OCI-LY3 (cell line): ENCODE data around the gene CPA4.

Source experiments
- H2AFZ ChIP-seq: fragments of 200-600, 300-600 bp; shearing (Covaris generic); 2 replicates; pipeline ENCODE4 v1.6.0; 2014; ENCODE audit warnings: antibody characterized with exemption, low read depth, low read length
- H3K27ac ChIP-seq: fragments of 200-600, 300-600 bp; sonication (generic); 2 replicates; pipeline ENCODE4 v1.5.1; 2014; ENCODE audit warnings: mild to moderate bottlenecking, low read length, moderate library complexity, mixed read lengths
- H3K27me3 ChIP-seq: fragments of 200-600, 300-600 bp; sonication (generic); 2 replicates; pipeline ENCODE4 v1.6.1; 2014; ENCODE audit warnings: low read depth, low read length, mixed read lengths
- H3K36me3 ChIP-seq: fragments of 200-600, 300-600 bp; sonication (generic); replicated peaks from 2 replicates; pipeline ENCODE3; 2014; ENCODE audit warnings: low read depth, low read length, mixed read lengths
- H3K4me1 ChIP-seq: fragments of 300-600, 200-600 bp; sonication (generic); 2 replicates; pipeline ENCODE4 v1.6.1; 2014; ENCODE audit warnings: low read length, mixed read lengths
- H3K4me2 ChIP-seq: fragments of 200-600, 300-600 bp; sonication (generic); 2 replicates; pipeline ENCODE4 v1.6.1; 2014; ENCODE audit warnings: low read length, mixed read lengths
- H3K4me3 ChIP-seq: fragments of 300-600, 200-600 bp; sonication (generic); 2 replicates; pipeline ENCODE4 v1.5.1; 2014; ENCODE audit warnings: antibody characterized with exemption, mild to moderate bottlenecking, low read length, moderate library complexity
- H3K79me2 ChIP-seq: fragments of 300-600, 200-600 bp; shearing (Covaris generic); 2 replicates; pipeline ENCODE4 v1.6.1; 2014; ENCODE audit warnings: mild to moderate bottlenecking, low read length, mixed read lengths
- H3K9ac ChIP-seq: fragments of 300-600, 200-600 bp; shearing (Covaris generic); 2 replicates; pipeline ENCODE4 v1.6.0; 2014; ENCODE audit warnings: mild to moderate bottlenecking, low read length, moderate library complexity
- H3K9me3 ChIP-seq: fragments of 200-600, 300-600 bp; shearing (Covaris generic); 2 replicates; pipeline ENCODE4 v1.6.1; 2014; ENCODE audit warnings: low read length, mixed read lengths; ENCODE audit not compliant: insufficient read depth
- H4K20me1 ChIP-seq: fragments of 200-600, 300-600 bp; sonication (generic); 2 replicates; pipeline ENCODE4 v1.6.1; 2016; ENCODE audit warnings: low read length, mixed read lengths; ENCODE audit not compliant: insufficient read depth
- CTCF ChIP-seq: fragments of 200-600, 300-600 bp; sonication (generic); IDR thresholded peaks from 2 replicates; pipeline ENCODE4 v1.5.1; 2014; ENCODE audit warnings: antibody characterized with exemption, low read length, low read depth
- EZH2phosphoT487 ChIP-seq: fragments of 200-600 bp; shearing (Covaris generic); IDR thresholded peaks from 2 replicates; pipeline ENCODE4 v1.6.1; 2018; ENCODE audit warnings: antibody characterized with exemption, mixed run types, low read depth

Gene CPA4

DNA sequence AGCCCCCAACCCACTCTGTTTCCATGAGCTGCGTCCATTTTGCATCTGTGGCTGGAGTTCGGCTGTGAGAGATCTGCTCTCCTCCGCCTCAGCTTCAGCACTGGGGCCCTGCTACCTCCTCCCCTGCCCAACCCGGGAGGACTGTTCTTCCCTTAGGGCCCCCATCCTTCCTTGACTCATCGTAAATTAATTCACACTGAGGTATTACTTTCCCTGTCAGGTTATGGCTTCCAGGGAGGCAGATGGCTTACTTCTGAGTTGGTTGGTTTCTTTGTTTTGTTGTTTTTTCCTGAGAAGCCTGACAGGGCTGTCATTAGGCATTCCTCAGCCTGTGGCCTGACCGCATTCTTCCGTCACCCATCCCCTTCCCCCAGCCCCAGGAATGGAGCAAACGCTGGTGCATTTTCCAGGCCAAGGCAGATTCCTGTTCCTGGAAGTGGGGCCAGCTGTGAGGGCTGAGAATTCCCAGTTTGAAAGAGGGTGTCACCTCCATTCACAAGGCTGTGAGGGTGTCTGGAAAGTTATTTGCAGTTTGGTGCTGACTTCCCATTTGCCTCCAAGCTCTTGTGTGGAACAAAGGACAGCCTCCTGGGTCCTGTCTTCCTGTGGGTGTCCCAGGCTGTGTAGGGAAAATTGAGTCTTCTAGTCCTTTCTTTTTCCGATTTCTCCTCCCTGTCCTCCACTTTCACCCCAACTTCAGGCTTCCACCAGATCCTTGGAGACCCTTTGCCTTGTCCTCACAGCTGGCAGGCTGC, 63.3 kb downstream of the CPA4 start:
- H3K79me2 ChIP-seq, result no peaks in the 10 kb centered on the region
- H3K27me3 ChIP-seq, result no peaks in the 10 kb centered on the region
- no peak overlapping the region for H3K9ac ChIP-seq
- no peak overlapping the region for H3K27ac ChIP-seq
- no peak overlapping the region for H2AFZ ChIP-seq
- H3K4me1 ChIP-seq, result peaks cover 2% of the 10 kb centered on the region
- H3K9me3 ChIP-seq, result 0 out of 2 replicates have a peak, but pooled peaks cover 7% of the 10 kb centered on the region
- no peak overlapping the region for H3K4me3 ChIP-seq
- no peaks in the 10 kb centered on the region for H3K36me3 ChIP-seq
- H4K20me1 ChIP-seq, result no peaks in the 10 kb centered on the region
- TF ChIP-seq CTCF (no peak), EZH2phosphoT487 (no peak)
- no peak overlapping the region for H3K4me2 ChIP-seq

DNA sequence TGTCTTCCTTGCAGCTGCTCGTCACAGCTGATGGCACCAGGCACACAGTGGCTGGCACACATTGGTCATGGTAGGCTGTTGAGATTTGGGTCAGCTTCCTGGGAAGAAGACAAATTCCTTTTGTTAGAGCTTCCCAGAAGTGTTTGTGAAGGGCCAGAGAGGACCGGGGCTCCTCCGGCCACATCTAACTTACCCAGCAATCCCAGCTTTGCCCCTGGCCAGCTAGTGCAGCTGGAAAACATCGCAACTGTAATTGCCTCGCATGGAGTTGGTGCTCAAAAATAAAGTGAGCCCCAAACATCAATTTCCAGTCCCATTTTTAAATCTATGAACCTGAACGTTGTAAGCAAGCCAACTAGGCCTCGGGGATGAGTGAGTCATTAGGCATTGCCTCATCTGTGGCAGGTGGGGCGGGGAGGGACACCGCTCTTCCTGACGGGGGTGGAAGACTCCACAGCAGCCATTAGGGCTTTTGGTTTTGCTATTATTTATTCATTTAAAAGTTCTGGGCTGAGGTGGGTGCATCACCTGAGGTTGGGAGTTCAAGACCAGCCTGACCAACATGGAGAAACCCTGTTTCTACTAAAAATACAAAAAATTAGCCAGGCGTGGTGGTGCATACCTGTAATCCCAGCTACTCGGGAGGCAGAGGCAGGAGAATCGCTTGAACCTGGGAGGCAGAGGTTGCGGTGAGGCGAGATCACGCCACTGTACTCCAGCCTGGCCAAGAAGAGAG, 64.1 kb downstream of the CPA4 start:
- no peak for TF ChIP-seq EZH2phosphoT487
- TF ChIP-seq CTCF, result no peak
- 0 out of 2 replicates have a peak, but pooled peaks cover 7% of the 10 kb centered on the region for H3K9me3 ChIP-seq
- H3K4me1 ChIP-seq, result no peaks in the 10 kb centered on the region
- H3K27me3 ChIP-seq, result no peaks in the 10 kb centered on the region
- no peak overlapping the region for H3K9ac ChIP-seq
- H3K79me2 ChIP-seq, result no peaks in the 10 kb centered on the region
- H2AFZ ChIP-seq, result no peak overlapping the region
- no peak overlapping the region for H3K27ac ChIP-seq
- H3K4me3 ChIP-seq, result no peak overlapping the region
- H3K4me2 ChIP-seq, result no peak overlapping the region
- no peaks in the 10 kb centered on the region for H3K36me3 ChIP-seq
- H4K20me1 ChIP-seq, result no peaks in the 10 kb centered on the region

DNA sequence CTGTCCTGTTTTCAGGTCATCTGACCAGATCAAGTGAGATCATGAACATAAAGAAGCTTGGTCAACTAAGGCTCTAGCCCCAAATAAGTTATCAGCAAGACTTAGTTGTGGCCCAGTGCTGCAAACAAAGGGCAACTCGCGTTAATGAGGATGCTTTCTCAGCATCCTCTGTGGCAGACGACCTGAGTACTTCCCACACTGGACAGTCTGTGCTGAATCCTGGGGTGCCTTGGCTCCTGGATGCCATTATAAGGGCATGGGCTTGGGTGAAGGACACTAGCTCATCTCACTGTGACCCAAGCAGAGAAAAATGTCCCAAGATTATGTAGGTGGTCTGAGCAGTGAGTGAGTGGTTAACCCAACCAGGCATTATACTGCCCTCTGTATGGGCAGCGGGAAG, 65.5 kb downstream of the CPA4 start:
- no peak overlapping the region for H3K9ac ChIP-seq

More for the DNA sequence above, 65.5 kb downstream of the CPA4 start:
- H3K27me3 ChIP-seq, result no peaks in the 10 kb centered on the region
- H3K4me1 ChIP-seq, result no peaks in the 10 kb centered on the region
- no peaks in the 10 kb centered on the region for H4K20me1 ChIP-seq
- no peaks in the 10 kb centered on the region for H3K79me2 ChIP-seq
- no peak for TF ChIP-seq CTCF
- no peak for TF ChIP-seq EZH2phosphoT487
- H3K9me3 ChIP-seq, result 0 out of 2 replicates have a peak, but pooled peaks cover 7% of the 10 kb centered on the region
- no peak overlapping the region for H3K4me2 ChIP-seq
- no peak overlapping the region for H2AFZ ChIP-seq
- no peak overlapping the region for H3K4me3 ChIP-seq
- H3K36me3 ChIP-seq, result no peaks in the 10 kb centered on the region
- H3K27ac ChIP-seq, result no peak overlapping the region
